ENCODE results near the gene KLHL21. TPM values are rescaled to one million over a fixed set of nuclear protein-coding genes. Genes with fewer than 3 reads are reported as not detected.

KLHL21 gene
- total and polyA plus RNA-seq, 2 experiments from 2014 or later = 17.7 to 39.3 TPM

DNA sequence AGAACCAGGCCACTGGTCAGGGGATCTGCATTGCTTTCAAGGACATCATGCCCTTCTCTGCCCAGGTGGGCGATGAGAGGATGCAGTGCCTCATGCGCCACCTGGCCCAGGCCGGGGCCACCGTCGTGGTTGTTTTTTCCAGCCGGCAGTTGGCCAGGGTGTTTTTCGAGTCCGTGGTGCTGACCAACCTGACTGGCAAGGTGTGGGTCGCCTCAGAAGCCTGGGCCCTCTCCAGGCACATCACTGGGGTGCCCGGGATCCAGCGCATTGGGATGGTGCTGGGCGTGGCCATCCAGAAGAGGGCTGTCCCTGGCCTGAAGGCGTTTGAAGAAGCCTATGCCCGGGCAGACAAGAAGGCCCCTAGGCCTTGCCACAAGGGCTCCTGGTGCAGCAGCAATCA is 27.9 kb downstream of the KLHL21 start:
- in situ Hi-C loops (cut with MboI) = no loop called here
- no peaks in the 10 kb centered on the region for H3K79me2 ChIP-seq (ENCODE audit: insufficient read depth)
- H3K36me3 ChIP-seq (ENCODE audit: low read depth) = no peaks in the 10 kb centered on the region
- WGBS, 2 experiments (ENCODE audit: low coverage in 1 of 2, low lambda C conversion rate in 2 of 2, missing lambda C conversion rate in 2 of 2) = 63 to 67% methylated on average over 14 of the region's 14 CpGs
- H3K9me3 ChIP-seq (ENCODE audit: low read depth) = no peaks in the 10 kb centered on the region
- H4K20me1 ChIP-seq (ENCODE audit: insufficient read depth) = no peaks in the 10 kb centered on the region
- H3K4me1 ChIP-seq (ENCODE audit: insufficient read depth) = 0 out of 2 replicates have a peak, but pooled peaks cover 3% of the 10 kb centered on the region
- no peak overlapping the region for H2AFZ ChIP-seq
- no peak for TF ChIP-seq EZH2phosphoT487 (IDR thresholded peaks at IDR 0.05; ENCODE audit: insufficient read depth, low read depth)
- TF ChIP-seq EZH2 (IDR thresholded peaks at IDR 0.05; ENCODE audit: insufficient read depth, poor library complexity, severe bottlenecking) = no peak
- H3K9ac ChIP-seq = no peak overlapping the region
- no peak for DNase-seq
- H3K9me2 ChIP-seq (ENCODE audit: insufficient read depth) = no peaks in the 10 kb centered on the region
- H3K4me3 ChIP-seq = no peak overlapping the region
- no peak overlapping the region for H3K4me2 ChIP-seq (ENCODE audit: unreplicated experiment)
- H3F3A ChIP-seq (ENCODE audit: insufficient read depth) = no peaks in the 10 kb centered on the region
- no peak overlapping the region for H3K27ac ChIP-seq
- no peaks in the 10 kb centered on the region for H3K27me3 ChIP-seq (replicated peaks; ENCODE audit: insufficient read depth)

- Histone ChIP-seq H3K36me3 (ENCODE audit: low read depth) (no peaks in the 10 kb centered on the region), H3F3A (ENCODE audit: insufficient read depth) (no peaks in the 10 kb centered on the region), H2AFZ (no peak overlapping the region), H3K9ac (no peak overlapping the region), H4K20me1 (ENCODE audit: insufficient read depth) (no peaks in the 10 kb centered on the region), H3K27me3 (replicated peaks; ENCODE audit: insufficient read depth) (no peaks in the 10 kb centered on the region), H3K9me2 (ENCODE audit: insufficient read depth) (no peaks in the 10 kb centered on the region), H3K4me3 (no peak overlapping the region), H3K4me2 (ENCODE audit: unreplicated experiment) (no peak overlapping the region), H3K27ac (no peak overlapping the region), H3K9me3 (ENCODE audit: low read depth) (no peaks in the 10 kb centered on the region), H3K4me1 (ENCODE audit: insufficient read depth) (no peaks in the 10 kb centered on the region), H3K79me2 (ENCODE audit: insufficient read depth) (no peaks in the 10 kb centered on the region)
- no peak for DNase-seq
- WGBS, 2 experiments (ENCODE audit: low coverage in 1 of 2, low lambda C conversion rate in 2 of 2, missing lambda C conversion rate in 2 of 2) = 64 to 67% methylated on average over 8 of the region's 8 CpGs
- in situ Hi-C loops (cut with MboI) = no loop called here
- no peak for TF ChIP-seq EZH2 (IDR thresholded peaks at IDR 0.05; ENCODE audit: insufficient read depth, poor library complexity, severe bottlenecking)
- no peak for TF ChIP-seq EZH2phosphoT487 (IDR thresholded peaks at IDR 0.05; ENCODE audit: insufficient read depth, low read depth)
Observed at GRCh38 chr1:6574025-6574620, 28.5 kb downstream of the KLHL21 start.

DNA sequence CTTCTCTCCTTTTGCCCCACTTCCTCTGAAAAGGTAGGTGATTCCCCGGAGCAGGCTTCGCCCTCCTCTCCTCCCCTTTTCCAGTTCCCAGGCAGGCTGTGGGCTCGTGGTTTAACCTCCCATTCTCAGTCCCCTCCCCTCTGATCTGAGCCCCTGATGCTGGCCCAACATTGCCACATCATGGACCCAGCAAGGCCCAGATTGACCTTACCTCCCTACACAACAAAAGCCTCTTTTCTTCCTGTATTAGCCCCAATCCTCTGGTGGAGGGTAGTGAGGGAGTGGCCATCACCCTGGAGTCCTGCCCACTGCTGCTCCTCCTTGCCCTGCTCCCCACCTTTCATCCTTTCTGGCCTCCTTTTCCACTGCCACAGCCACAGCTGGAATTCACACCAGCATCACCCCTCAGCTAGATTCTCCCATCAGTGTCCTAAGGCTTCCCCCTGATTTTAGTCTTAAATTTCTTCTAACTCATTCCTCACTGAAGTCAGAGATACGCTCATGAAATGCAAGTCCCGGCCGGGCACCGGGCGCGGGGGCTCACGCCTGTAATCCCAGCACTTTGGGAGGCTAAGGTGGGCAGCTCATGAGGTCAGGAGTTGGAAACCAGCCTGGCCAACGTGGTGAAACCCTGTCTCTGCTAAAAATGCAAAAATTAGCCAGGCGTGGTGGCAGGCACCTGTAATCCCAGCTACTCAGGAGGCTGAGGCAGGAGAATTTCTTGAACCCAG is 29.9 kb downstream of the KLHL21 start:
- no peaks in the 10 kb centered on the region for H3K9me3 ChIP-seq (ENCODE audit: low read depth)
- no peaks in the 10 kb centered on the region for H3K9me2 ChIP-seq (ENCODE audit: insufficient read depth)
- no peaks in the 10 kb centered on the region for H3K36me3 ChIP-seq (ENCODE audit: low read depth)
- DNase-seq = no peak
- in situ Hi-C loops (cut with MboI) = no loop called here
- no peaks in the 10 kb centered on the region for H3F3A ChIP-seq (ENCODE audit: insufficient read depth)
- no peak overlapping the region for H3K4me2 ChIP-seq (ENCODE audit: unreplicated experiment)
- H3K4me3 ChIP-seq = no peak overlapping the region
- TF ChIP-seq EZH2phosphoT487 (IDR thresholded peaks at IDR 0.05; ENCODE audit: insufficient read depth, low read depth) (no peak), EZH2 (IDR thresholded peaks at IDR 0.05; ENCODE audit: insufficient read depth, poor library complexity, severe bottlenecking) (no peak)
- no peaks in the 10 kb centered on the region for H4K20me1 ChIP-seq (ENCODE audit: insufficient read depth)
- no peak overlapping the region for H3K27ac ChIP-seq
- H3K9ac ChIP-seq = no peak overlapping the region
- 60 to 62% methylated on average over 12 of the region's 12 CpGs for WGBS, 2 experiments (ENCODE audit: low coverage in 1 of 2, low lambda C conversion rate in 2 of 2, missing lambda C conversion rate in 2 of 2)
- H2AFZ ChIP-seq = no peak overlapping the region
- no peaks in the 10 kb centered on the region for H3K79me2 ChIP-seq (ENCODE audit: insufficient read depth)
- no peaks in the 10 kb centered on the region for H3K27me3 ChIP-seq (replicated peaks; ENCODE audit: insufficient read depth)
- H3K4me1 ChIP-seq (ENCODE audit: insufficient read depth) = no peaks in the 10 kb centered on the region

DNA sequence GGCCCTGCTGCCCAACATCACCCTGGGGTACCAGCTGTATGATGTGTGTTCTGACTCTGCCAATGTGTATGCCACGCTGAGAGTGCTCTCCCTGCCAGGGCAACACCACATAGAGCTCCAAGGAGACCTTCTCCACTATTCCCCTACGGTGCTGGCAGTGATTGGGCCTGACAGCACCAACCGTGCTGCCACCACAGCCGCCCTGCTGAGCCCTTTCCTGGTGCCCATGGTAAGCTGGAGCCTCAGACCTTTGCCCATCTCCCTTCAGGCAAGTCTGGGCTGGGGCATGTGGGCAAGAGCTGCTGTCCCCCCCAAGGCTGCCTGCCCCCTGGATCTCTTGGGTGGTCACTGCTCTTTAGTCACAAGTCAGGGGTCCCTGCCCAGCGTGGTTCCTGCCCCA is 31.7 kb downstream of the KLHL21 start:
- H3K9ac ChIP-seq = no peak overlapping the region
- H2AFZ ChIP-seq = no peak overlapping the region
- 42 to 43% methylated on average over 5 of the region's 5 CpGs for WGBS, 2 experiments (ENCODE audit: low coverage in 1 of 2, low lambda C conversion rate in 2 of 2, missing lambda C conversion rate in 2 of 2)
- no peaks in the 10 kb centered on the region for H3K36me3 ChIP-seq (ENCODE audit: low read depth)
- H3K4me2 ChIP-seq (ENCODE audit: unreplicated experiment) = no peak overlapping the region
- in situ Hi-C loops (cut with MboI) = no loop called here
- H3K9me3 ChIP-seq (ENCODE audit: low read depth) = no peaks in the 10 kb centered on the region
- no peaks in the 10 kb centered on the region for H3K4me1 ChIP-seq (ENCODE audit: insufficient read depth)
- no peaks in the 10 kb centered on the region for H3F3A ChIP-seq (ENCODE audit: insufficient read depth)
- H4K20me1 ChIP-seq (ENCODE audit: insufficient read depth) = no peaks in the 10 kb centered on the region
- no peak overlapping the region for H3K27ac ChIP-seq
- TF ChIP-seq EZH2 (IDR thresholded peaks at IDR 0.05; ENCODE audit: insufficient read depth, poor library complexity, severe bottlenecking) = no peak
- DNase-seq = no peak
- no peaks in the 10 kb centered on the region for H3K9me2 ChIP-seq (ENCODE audit: insufficient read depth)
- H3K79me2 ChIP-seq (ENCODE audit: insufficient read depth) = no peaks in the 10 kb centered on the region
- H3K27me3 ChIP-seq (replicated peaks; ENCODE audit: insufficient read depth) = no peaks in the 10 kb centered on the region
- H3K4me3 ChIP-seq = no peak overlapping the region

Measured in GM23248 (cell line).